GM21825 (cell line): ENCODE results near the gene BORCS5.
"Not testable (repeated sequence)": the region's sequence is repeated elsewhere in the genome, so short reads cannot be mapped to it uniquely, and the experiment has no call there.

Experiments
- ATAC-seq: cut with Tn5 transposase; IDR thresholded peaks from one replicate; pipeline ENCODE4 v1.9.1; 2021; ENCODE audit warnings: mild to moderate bottlenecking, moderate library complexity; ENCODE audit not compliant: unreplicated experiment

BORCS5 gene

GRCh38 chr12:12482150-12482761 is 125.4 kb downstream of the BORCS5 start:
- ATAC-seq = no peak

DNA sequence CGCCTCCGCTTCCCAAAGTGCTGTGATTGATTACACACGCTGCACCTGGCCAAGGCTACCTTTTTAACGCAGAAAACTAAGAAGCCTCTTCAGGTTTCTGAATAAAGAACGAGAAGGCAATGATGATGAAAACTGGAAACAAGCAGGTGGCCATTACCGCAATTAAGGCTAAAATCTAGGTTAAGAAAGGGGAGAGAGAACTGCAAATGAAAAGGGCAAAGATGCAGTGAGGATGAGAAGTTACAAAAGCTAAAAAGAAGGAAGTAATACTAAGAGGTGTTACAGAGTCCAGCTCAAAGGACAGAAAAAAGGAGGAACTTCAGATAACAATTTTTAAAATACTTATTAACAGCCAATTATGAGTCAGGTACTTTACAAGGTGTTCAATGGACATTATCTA is 126.1 kb downstream of the BORCS5 start:
- no peak for ATAC-seq

DNA sequence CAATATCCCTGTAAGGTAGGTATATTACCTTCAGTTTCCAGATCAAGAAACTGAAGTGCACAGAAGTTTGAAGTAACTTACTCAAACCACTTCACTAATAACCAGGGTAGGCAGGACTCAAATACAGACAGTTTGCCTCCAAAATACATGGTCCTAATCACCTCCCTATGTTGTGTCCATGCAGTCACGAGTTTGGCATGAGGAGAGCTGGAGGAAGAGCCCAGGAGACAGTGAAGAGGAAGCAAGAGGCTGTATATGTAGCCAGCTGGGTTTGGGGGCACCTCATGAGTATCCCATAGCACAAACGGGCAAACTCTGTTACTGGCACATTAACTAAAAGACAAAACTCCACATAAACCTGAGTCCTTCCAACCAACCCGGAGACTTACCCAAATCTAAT is 126.6 kb downstream of the BORCS5 start:
- no peak for ATAC-seq

DNA sequence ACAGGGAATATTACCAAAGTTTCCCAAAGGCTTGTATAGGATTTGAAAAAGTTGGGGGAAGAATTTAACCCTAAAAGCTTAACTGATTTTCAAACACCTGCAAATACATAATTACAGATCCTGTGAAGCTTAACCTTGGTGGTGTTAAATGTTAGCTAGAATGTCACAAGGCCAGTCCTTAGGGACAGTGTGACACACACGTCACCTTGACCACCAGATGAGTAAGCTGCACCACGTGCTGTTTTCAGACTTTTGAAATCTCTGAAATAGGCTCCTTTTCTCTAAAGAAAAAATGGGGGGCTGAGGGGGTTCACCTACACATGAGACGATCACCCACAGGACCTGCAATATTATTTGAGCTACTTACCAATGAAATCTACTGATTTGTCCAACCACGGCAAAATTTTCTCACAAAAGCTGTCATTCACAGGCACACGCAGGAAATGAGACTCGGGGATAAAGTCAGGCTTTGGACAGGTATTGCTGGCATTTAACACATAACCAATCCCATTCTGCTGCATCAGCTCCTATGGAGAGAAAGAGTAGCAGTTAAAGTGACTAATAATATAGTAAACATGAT is 129.9 kb downstream of the BORCS5 start:
- peak; percentile 73 for ATAC-seq

GRCh38 chr12:12487490-12487889 is 130.6 kb downstream of the BORCS5 start:
- no peak for ATAC-seq

- ATAC-seq = no peak
Measured at GRCh38 chr12:12488296-12488695, 131.4 kb downstream of the BORCS5 start.

DNA sequence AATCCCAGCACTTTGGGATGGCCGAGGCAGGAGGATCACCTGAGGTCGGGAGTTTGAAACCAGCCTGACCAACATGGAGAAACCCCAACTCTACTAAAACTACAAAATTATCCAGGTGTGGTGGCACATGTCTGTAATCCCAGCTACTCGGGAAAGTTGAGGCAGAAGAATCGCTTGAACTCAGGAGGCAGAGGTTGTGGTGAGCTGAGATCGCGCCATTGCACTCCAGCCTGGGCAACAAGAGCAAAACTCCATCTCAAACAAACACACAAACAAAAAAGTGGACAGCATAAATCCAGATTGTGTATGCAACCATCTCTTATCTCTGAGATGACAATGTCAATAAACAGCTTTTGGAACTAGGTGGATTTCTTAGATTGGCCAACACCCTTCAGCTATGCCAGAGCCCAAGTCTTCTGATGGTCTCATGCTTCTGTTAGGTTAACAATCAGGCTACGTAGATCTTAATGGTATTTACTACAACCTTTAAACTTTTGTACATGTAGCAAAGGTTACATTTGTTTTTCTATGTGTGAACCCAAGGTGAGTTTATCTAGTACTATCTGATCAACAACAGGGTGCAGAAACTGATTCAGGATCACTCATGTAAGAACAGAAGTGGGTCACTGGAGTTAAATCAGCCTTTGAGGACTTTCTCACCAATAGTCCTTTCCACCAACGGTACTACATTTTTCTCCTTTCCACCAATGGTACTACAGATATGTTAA is 132.1 kb downstream of the BORCS5 start:
- no peak for ATAC-seq

GRCh38 chr12:12491606-12492005 is 134.7 kb downstream of the BORCS5 start:
- no peak for ATAC-seq

GRCh38 chr12:12492547-12492946 is 135.7 kb downstream of the BORCS5 start:
- no peak for ATAC-seq

- ATAC-seq = no peak
Measured at GRCh38 chr12:12495536-12495935, 138.7 kb downstream of the BORCS5 start.

DNA sequence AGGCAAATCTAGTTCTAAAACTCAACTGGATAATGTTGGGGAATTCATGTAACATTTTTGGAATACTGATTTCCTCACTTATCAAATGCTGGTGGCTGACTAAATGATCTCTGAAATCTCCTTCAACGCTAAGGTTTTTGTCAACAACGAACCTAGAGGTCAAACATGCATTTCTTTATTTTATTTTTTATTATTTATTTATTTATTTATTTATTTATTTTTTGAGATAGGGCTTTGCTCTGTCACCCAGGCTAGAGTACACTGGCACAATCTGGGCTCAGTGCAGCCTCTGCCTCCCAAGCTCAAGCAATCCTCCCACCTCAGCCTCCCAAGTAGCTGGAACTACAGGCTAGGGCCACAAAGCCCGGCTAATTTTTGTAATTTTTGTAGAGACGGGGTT is 141.3 kb downstream of the BORCS5 start:
- no peak for ATAC-seq

DNA sequence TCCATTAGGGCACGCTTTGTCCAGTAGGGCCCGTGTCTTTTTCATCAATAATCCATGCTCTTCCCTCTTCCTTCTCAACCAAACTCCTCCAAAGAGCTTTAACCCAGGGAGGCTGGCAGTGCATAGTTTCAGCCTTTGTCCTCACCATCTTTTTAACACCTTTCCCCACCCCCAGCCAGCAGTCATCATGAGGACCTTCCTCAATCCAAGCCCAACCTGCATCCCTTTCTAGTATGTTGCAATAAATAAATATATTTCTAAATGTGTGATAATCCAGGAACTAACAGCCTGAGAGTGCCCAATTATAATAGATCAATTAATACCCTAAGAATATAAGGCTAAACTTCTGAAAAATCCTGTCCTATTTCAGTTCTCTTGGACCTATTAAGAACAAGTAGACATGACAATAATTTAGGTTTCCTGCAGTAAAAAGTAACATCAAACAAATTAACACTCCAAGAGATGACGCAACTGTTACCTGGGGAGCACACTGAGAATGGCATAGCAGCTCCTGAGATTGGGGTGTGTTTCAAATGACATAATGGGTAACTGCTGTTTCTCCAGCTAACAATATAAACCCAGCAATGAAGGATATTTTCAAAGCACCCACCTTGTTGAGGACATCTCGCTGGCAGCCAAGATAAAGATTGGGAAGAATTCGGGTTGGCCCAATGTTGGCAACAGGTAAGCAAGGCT is 143.2 kb downstream of the BORCS5 start:
- no peak for ATAC-seq

- ATAC-seq = no peak
Measured at GRCh38 chr12:12501121-12501520, 144.2 kb downstream of the BORCS5 start.

- not testable (repeated sequence) for ATAC-seq
Measured at GRCh38 chr12:12502130-12502814, 145.4 kb downstream of the BORCS5 start.

DNA sequence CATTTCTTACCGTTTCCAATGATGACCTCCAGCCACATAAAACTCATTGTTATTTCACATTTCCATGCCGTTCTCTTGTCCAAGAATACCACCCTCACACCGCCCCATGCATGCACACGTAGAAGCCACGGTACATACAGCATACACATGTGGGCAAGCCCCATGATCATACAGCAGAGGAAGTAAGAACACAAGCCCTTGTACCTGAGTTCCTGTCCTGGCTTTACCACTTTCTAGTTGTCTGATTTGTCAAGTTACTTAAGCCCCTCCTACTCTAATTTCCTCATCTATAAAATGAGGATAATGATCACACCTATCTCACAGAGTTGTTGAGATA is 145.9 kb downstream of the BORCS5 start:
- ATAC-seq = no peak

- ATAC-seq = no peak
Measured at GRCh38 chr12:12503384-12504078, 146.7 kb downstream of the BORCS5 start.

DNA sequence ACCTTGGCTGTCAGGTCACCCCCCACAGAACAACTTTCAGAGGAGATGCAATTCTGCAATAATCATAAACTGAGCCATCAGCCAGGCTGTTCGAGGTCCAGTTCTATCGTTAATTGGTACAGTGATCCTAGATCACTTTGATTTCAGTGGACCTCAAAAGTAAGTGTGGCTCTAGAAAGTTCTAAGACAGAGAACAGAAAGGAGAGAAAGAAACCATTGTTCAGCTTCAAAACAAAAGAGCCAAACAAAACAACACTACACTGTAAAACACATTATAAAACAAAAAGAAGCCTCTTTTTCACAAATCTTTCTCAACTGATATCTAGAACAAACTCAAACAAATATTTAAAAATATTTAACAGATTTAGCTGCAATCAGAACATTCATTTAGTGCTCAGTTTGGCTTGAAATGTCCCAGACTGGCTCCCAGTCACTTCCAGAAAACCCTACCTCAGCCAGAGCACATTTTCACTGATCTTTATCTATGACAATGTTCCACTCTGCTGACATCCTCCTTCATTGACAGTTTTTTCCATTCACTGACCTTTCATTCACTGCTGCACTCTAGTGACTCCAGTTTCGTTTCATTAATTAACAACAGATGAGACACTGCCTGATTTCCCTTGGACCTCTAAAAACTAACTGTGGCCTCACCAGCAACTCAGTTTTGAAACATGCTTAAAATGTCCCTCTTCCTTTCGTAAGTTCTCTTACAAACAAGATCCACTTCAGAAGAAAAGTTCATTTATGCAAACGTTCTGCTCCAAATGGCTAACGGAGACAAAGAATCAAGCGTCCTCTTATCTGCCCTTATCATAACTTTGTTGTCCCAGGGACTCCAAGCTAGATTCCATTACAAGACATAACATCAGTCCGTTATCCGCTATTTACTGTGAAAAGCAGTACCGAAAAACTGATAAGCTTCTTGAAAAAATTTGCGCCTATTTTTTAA is 148.9 kb downstream of the BORCS5 start:
- ATAC-seq = peak; percentile 87

DNA sequence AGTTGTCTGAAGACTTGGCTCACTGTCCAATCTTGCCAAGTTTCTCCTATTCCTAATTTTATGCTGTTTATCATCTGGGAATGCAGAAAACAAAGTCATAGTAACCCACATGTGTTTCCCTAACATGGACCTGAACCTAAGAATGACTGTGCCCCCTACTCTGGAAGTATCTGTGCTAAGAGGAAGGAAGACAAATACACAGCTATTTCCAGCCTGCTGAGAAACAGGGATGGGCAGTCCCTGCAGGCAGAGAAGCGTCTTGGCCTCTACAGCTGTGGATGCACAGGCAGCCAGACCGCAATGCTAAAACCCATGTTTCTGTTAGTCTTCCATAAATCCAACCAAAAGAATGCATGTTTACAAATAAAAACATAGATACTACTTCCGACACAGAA is 149.6 kb downstream of the BORCS5 start:
- ATAC-seq = no peak

DNA sequence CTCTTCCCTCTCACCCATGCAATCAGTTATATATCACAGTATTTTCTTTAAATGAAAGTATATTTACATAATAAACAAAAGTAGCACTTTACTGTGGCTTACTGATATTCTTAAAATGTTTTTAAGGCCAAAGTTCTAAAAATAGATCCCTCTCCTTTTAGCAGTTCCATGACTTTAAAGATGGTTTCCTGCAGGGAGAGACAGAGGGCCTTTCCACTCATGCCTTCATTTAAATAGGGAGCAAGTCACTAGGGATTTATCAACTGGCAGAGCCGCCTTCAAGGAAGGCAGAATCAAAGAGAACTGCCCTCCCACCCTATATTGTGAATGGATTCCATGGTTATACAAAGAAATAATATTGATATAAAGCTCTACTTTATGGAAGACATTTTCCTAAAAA is 150.2 kb downstream of the BORCS5 start:
- ATAC-seq = no peak

DNA sequence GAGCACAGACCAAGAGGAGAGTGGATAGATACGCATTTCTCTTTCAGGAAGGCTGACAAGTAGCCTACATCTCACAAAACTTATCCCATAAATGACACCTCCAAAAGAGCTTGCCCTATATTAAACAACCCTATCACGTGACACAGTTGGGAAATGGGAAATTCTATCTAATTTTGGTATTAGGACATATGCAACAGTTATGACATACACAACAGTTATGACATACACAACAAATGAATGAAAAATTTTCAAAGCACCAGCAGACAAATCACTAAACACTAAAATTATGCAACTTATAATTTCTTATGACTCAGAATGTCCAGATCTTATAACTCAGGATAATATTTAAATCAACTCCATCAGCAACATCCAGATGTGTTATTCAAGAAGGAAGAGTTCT is 151.7 kb downstream of the BORCS5 start:
- ATAC-seq = no peak
